Neural progenitor cell (in vitro differentiated cells): ENCODE results near the gene PLXNA4.

Experiments
- CTCF ChIP-seq: fragments of 200-600 bp; sonication (generic); IDR thresholded peaks from 2 replicates; pipeline ENCODE4 v1.5.1; 2017; ENCODE audit warnings: antibody characterized with exemption, mild to moderate bottlenecking
- EZH2phosphoT487 ChIP-seq: fragments of 200-600 bp; sonication (generic); IDR thresholded peaks from 2 replicates; pipeline ENCODE4 v1.6.1; 2017; ENCODE audit warnings: antibody characterized with exemption

GRCh38 chr7:132353936-132354335 lies 222.3 kb downstream of the PLXNA4 start:
- TF ChIP-seq CTCF (no peak), EZH2phosphoT487 (no peak)
